Breast epithelium (tissue), 4 donors: ENCODE data around the gene E2F2. TPM values are rescaled to one million over a fixed set of nuclear protein-coding genes. Genes with fewer than 3 reads are reported as not detected.

Source experiments
- DNase-seq, 2 donors: peaks; one replicate each; pipeline ENCODE4 v3.0.0-alpha.2; 2019; ENCODE audit warnings: low spot score in 2 of 2
- H3K27ac ChIP-seq, 2 donors: fragments of 200-600 bp; sonication (generic) in 1 of 2; one replicate each; pipeline ENCODE4 v1.5.1; 2016 to 2019; ENCODE audit warnings: mild to moderate bottlenecking in 1 of 2
- H3K27me3 ChIP-seq, 2 donors: fragments of 200-600 bp; sonication (generic) in 1 of 2; one replicate each; pipeline versions ENCODE4 v1.5.1 to v1.6.0; 2017 to 2019; ENCODE audit warnings: control low read depth in 1 of 2, mild to moderate bottlenecking in 1 of 2
- H3K36me3 ChIP-seq: fragments of 200-600 bp; one replicate; pipeline ENCODE4 v1.5.1; 2019
- H3K4me1 ChIP-seq, 2 donors: fragments of 200-600 bp; sonication (generic); one replicate each; pipeline ENCODE4 v1.5.1; 2016 to 2019; ENCODE audit warnings: control low read depth in 1 of 2
- H3K4me3 ChIP-seq, 3 donors: fragments of 200-600 bp; sonication (generic); 1 replicate in 2 of 3; 2 replicates in 1 of 3; pipeline ENCODE4 v1.5.1; 2016 to 2019; ENCODE audit warnings: mild to moderate bottlenecking in 3 of 3, moderate library complexity in 2 of 3
- H3K9me3 ChIP-seq, 2 donors: fragments of 200-600 bp; sonication (generic) in 1 of 2; one replicate each; pipeline ENCODE4 v1.5.1; 2016 to 2019; ENCODE audit warnings: control low read depth in 1 of 2
- CTCF ChIP-seq, 3 donors: fragments of 450-650 bp; IDR thresholded peaks; one replicate each; pipeline ENCODE4 v1.5.1; 2016 to 2017; ENCODE audit warnings: antibody characterized with exemption in 3 of 3, mild to moderate bottlenecking in 3 of 3, moderate library complexity in 3 of 3
- POLR2A ChIP-seq: fragments of 450-650 bp; IDR thresholded peaks from one replicate; pipeline ENCODE4 v1.6.1; 2016; ENCODE audit warnings: antibody characterized with exemption, mild to moderate bottlenecking, moderate library complexity
- POLR2AphosphoS5 ChIP-seq, 3 donors: sonication (generic); formaldehyde crosslinking; IDR thresholded peaks; one replicate each; pipeline ENCODE4 v1.6.1; 2017; ENCODE audit warnings: antibody characterized with exemption in 3 of 3
- intact Hi-C: fragments of 100-400 bp; cut with DNase I; formaldehyde crosslinking; loops from one replicate; pipeline ENCODE4 v1.15.1; 2023; ENCODE audit warnings: low total_unique reads
- total RNA-seq, 3 donors: library from RNA; depleted of rRNA; stranded (reverse); fragments of >200 nt; gene quantifications; one replicate each; pipeline ENCODE4 v1.1.0, GENCODE V29; 2016

The E2F2 gene
- total RNA-seq, 3 donors from 2014 or later = under 0.01 to 0.73 (median 0.33) TPM

- TF ChIP-seq POLR2A (no peak), CTCF (IDR thresholded peaks at IDR 0.05) (no peak), POLR2AphosphoS5 (IDR thresholded peaks at IDR 0.05) (no peak)
- Histone ChIP-seq H3K27ac (no peak overlapping the region), H3K4me1 (peaks cover 7 to 10% of the 10 kb centered on the region in 2 donors), H3K9me3 (no peaks in the 10 kb centered on the region), H3K4me3 (no peak overlapping the region), H3K36me3 (no peaks in the 10 kb centered on the region), H3K27me3 (no peaks in the 10 kb centered on the region)
- no peak for DNase-seq
- intact Hi-C loops = no loop called here
Observed at GRCh38 chr1:23524716-23525401, 6.2 kb downstream of the E2F2 start.

GRCh38 chr1:23524163-23524562 is 6.9 kb downstream of the E2F2 start:
- Histone ChIP-seq H3K27me3 (no peaks in the 10 kb centered on the region), H3K4me3 (no peak overlapping the region), H3K36me3 (no peaks in the 10 kb centered on the region), H3K4me1 (peaks cover 7 to 10% of the 10 kb centered on the region in 2 donors), H3K27ac (no peak overlapping the region), H3K9me3 (no peaks in the 10 kb centered on the region)
- no peak for DNase-seq
- no peak for TF ChIP-seq POLR2A
- TF ChIP-seq CTCF (IDR thresholded peaks at IDR 0.05) = no peak
- no peak for TF ChIP-seq POLR2AphosphoS5 (IDR thresholded peaks at IDR 0.05)
- intact Hi-C loops = no loop called here

GRCh38 chr1:23522244-23522982 is 8.6 kb downstream of the E2F2 start:
- intact Hi-C loops = no loop called here
- Histone ChIP-seq H3K4me3 (no peak overlapping the region), H3K9me3 (no peaks in the 10 kb centered on the region), H3K36me3 (no peaks in the 10 kb centered on the region), H3K27ac (no peak overlapping the region), H3K4me1 (no peaks in the 10 kb centered on the region), H3K27me3 (no peaks in the 10 kb centered on the region)
- no peak for TF ChIP-seq POLR2A
- TF ChIP-seq POLR2AphosphoS5 (IDR thresholded peaks at IDR 0.05) = no peak
- no peak for TF ChIP-seq CTCF (IDR thresholded peaks at IDR 0.05)
- no peak for DNase-seq

- no peak overlapping the region for H3K4me3 ChIP-seq
- intact Hi-C loops = no loop called here
- DNase-seq = no peak
- no peaks in the 10 kb centered on the region for H3K27me3 ChIP-seq
- no peaks in the 10 kb centered on the region for H3K4me1 ChIP-seq
- no peaks in the 10 kb centered on the region for H3K9me3 ChIP-seq
- TF ChIP-seq POLR2A (no peak), POLR2AphosphoS5 (IDR thresholded peaks at IDR 0.05) (no peak), CTCF (IDR thresholded peaks at IDR 0.05) (no peak)
- no peaks in the 10 kb centered on the region for H3K36me3 ChIP-seq
- H3K27ac ChIP-seq = no peak overlapping the region
Observed at GRCh38 chr1:23521588-23521987, 9.4 kb downstream of the E2F2 start.

- H3K4me1 ChIP-seq = no peaks in the 10 kb centered on the region
- H3K27ac ChIP-seq = no peak overlapping the region
- H3K36me3 ChIP-seq = no peaks in the 10 kb centered on the region
- DNase-seq = no peak
- TF ChIP-seq POLR2AphosphoS5 (IDR thresholded peaks at IDR 0.05) (no peak), CTCF (IDR thresholded peaks at IDR 0.05) (no peak), POLR2A (no peak)
- no peaks in the 10 kb centered on the region for H3K9me3 ChIP-seq
- H3K27me3 ChIP-seq = no peaks in the 10 kb centered on the region
- no peak overlapping the region for H3K4me3 ChIP-seq
- intact Hi-C loops = no loop called here
Observed at GRCh38 chr1:23517581-23517980, 13.5 kb downstream of the E2F2 start.
